Measurements from ENCODE around the gene ZC3H14.

ZC3H14 gene, protein sequence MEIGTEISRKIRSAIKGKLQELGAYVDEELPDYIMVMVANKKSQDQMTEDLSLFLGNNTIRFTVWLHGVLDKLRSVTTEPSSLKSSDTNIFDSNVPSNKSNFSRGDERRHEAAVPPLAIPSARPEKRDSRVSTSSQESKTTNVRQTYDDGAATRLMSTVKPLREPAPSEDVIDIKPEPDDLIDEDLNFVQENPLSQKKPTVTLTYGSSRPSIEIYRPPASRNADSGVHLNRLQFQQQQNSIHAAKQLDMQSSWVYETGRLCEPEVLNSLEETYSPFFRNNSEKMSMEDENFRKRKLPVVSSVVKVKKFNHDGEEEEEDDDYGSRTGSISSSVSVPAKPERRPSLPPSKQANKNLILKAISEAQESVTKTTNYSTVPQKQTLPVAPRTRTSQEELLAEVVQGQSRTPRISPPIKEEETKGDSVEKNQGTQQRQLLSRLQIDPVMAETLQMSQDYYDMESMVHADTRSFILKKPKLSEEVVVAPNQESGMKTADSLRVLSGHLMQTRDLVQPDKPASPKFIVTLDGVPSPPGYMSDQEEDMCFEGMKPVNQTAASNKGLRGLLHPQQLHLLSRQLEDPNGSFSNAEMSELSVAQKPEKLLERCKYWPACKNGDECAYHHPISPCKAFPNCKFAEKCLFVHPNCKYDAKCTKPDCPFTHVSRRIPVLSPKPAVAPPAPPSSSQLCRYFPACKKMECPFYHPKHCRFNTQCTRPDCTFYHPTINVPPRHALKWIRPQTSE

DNA sequence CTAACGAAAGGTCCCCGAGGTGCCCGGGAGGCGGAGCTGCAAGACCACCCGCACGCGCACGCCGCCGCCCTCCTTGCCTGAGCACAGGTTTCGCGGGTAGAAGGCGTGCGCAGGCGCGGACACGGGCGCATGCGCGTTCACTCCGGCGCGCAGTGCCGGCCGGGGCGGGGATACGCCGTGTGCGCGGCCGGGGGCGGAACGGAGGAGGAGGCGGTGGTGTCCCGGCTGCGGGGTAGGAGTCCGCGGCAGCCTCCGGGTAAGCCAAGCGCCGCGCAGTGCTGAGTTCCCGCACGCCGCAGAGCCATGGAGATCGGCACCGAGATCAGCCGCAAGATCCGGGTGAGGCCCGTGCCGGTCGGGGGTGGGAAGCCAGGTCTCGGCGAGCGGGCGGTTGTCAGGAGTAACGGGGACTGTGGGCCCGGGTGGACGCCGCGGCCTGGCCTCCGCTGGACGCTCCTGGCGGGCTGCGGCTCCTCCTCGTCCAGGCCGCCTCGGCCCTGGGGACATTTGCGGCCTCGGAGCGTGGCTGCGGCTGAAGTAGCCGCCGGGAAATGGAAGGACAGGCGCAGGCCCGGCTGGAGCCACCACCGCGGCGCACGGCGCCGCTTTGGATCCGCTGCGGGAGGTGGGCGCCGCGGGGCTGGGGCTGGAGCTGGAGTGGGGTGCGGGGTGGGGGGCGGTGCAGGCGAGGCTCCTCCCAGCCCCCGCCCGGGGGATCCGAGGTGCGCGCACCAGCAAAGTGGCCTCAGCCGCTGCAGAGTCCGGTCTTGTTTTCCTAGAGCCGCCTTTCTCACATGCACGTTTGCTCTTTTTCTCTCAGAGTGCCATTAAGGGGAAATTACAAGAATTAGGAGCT lies at the start of gene ZC3H14:
TSS of gene ZC3H14 (plus strand) at position 207 of the 856 bp plus-strand sequence. CDS start at position 304, 97 bp downstream.
- TF ChIP-seq, protein P1, sequence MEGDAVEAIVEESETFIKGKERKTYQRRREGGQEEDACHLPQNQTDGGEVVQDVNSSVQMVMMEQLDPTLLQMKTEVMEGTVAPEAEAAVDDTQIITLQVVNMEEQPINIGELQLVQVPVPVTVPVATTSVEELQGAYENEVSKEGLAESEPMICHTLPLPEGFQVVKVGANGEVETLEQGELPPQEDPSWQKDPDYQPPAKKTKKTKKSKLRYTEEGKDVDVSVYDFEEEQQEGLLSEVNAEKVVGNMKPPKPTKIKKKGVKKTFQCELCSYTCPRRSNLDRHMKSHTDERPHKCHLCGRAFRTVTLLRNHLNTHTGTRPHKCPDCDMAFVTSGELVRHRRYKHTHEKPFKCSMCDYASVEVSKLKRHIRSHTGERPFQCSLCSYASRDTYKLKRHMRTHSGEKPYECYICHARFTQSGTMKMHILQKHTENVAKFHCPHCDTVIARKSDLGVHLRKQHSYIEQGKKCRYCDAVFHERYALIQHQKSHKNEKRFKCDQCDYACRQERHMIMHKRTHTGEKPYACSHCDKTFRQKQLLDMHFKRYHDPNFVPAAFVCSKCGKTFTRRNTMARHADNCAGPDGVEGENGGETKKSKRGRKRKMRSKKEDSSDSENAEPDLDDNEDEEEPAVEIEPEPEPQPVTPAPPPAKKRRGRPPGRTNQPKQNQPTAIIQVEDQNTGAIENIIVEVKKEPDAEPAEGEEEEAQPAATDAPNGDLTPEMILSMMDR (IDR thresholded peaks at IDR 0.05; ENCODE audit: low read depth, low read length), result no peak
- DNase-seq (ENCODE audit: low read depth in 2 of 2), result peak; percentile 87 to 91
- H3K4me3 ChIP-seq (replicated peaks in 1 of 2; ENCODE audit: low read depth in 2 of 2, low read length in 2 of 2), result peak within 1 kb of the TSS; percentile 71 to 92

DNA sequence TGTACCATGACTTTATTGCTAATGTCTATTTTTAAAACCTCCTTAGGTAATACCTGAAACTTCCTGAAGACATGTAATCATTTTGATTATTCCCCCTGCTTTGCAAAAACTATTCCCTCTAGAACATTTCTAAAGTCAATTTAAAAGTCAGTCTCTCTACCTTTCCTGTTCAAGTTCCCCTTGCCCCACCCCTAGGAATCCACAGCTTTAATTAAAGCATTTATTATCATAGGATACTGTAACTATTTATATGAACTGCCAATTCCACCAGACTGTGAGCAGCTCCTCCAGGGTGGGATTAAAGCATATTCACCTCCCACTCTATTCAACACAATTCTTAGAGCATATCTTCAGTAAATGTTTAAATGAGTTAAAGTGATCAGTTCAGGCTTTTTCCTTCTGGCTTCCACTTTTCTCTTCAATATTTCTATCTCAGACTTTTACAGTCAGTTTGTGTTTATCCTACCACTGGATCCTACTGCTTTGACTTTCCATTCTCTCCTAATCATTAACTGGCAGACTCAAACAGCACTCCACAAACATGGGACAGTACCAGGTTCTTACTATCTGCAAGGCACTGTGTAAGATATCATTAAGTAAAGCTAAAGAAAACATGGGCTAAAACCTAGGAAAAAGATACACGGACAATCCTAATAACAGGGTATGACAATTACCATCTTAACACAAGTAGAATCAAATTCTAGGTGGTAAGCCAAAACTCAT lies 47.2 kb upstream of the ZC3H14 start:
- TF ChIP-seq, protein P1 (IDR thresholded peaks at IDR 0.05; ENCODE audit: low read depth, low read length), result no peak
- no peak for DNase-seq (ENCODE audit: low read depth in 2 of 2)
- no peak overlapping the region for H3K4me3 ChIP-seq (replicated peaks in 1 of 2; ENCODE audit: low read depth in 2 of 2, low read length in 2 of 2)

DNA sequence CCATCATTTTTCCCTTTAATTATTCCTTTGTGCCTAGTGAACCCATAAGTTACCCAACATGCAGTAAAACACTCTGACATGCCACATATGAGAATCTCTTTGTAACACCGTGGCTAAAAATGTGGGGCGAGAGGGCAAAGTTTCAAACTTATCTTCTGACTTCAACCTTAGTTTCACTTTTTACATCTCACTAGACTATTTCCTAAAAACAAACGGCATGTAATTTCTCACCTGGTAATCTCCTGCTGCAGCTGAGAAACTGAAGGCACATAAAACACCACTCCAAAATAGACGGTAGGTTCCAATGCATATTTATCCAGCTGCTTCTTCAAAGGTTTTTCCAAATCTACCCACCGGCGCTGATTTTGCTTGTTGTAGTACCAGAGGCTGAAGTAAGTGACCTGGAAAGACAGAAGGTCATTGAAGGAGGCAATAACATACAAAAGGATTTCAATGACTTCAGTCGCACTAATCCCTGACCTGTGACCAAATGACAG lies 45.9 kb upstream of the ZC3H14 start:
- TF ChIP-seq, protein P1 (IDR thresholded peaks at IDR 0.05; ENCODE audit: low read depth, low read length), result no peak
- DNase-seq (ENCODE audit: low read depth in 2 of 2), result no peak
- no peak overlapping the region for H3K4me3 ChIP-seq (replicated peaks in 1 of 2; ENCODE audit: low read depth in 2 of 2, low read length in 2 of 2)

DNA sequence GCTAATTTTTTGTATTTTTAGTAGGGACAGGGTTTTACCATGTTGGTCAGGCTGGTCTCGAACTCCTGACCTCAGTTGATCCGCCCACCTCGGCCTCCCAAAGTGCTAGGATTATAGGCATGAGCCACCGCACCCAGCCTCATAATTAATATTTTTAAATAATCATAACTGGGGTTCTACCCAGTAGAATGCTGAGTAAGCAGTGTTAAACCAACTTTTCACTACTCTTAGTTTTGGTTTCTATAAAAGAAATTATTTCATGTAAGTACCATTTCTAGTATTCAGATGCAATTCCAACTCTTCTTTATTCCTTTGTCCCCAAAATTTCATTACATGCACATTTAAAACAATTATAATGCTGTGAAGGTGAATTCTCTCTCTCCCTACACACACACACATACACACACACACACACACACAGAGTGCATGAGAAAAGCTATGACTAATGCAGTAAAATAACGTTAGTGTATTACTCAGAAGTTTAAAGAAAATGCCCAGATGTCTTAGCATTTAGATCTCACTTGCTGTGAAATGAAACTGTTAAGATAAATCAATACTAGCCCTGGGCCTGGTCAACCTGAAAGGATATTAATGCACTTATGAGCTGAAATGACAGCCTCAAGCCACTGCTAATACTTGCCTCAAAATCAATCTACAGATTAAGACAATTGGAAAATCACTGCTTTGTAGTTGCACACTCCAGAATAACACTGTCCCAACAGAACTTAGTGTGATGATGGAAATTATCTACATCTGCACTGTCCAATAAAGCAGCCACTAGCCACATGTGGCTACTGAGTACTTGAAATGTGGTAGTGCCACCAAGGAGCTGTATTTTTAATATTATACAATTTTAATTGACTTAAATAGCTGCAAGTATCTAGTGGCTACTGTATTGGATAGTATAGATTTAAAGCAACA lies 44.0 kb upstream of the ZC3H14 start:
- peak; percentile 37 to 81 for DNase-seq (ENCODE audit: low read depth in 2 of 2)
- H3K4me3 ChIP-seq (replicated peaks in 1 of 2; ENCODE audit: low read depth in 2 of 2, low read length in 2 of 2), result no peak overlapping the region
- TF ChIP-seq, protein P1 (IDR thresholded peaks at IDR 0.05; ENCODE audit: low read depth, low read length), result no peak

DNA sequence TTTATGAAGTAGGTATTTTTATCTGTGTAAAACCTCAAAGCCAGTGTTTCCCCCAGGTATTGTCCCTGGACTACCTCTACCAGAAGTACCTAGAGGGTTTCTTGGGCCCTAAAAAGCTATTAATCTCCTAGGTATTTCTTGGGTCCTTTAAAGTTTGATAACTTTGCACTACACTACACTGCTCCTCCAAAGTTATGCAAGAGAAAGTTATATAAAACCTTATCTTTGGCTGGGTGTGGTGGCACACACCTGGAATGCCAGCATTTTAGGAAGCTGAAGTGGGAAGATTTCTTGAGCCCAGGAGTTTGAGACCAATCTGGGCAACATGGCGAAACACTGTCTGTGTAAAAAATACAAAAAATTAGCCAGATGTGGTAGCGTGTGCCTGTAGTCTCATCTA lies 42.9 kb upstream of the ZC3H14 start:
- no peak overlapping the region for H3K4me3 ChIP-seq (replicated peaks in 1 of 2; ENCODE audit: low read depth in 2 of 2, low read length in 2 of 2)
- TF ChIP-seq, protein P1 (IDR thresholded peaks at IDR 0.05; ENCODE audit: low read depth, low read length), result no peak
- DNase-seq (ENCODE audit: low read depth in 2 of 2), result no peak

Measured in cardiac fibroblast (primary cell).